ENCODE data around the gene HSPG2. TPM values are rescaled to one million over a fixed set of nuclear protein-coding genes. Genes with fewer than 3 reads are reported as not detected.

Gene HSPG2
- total RNA-seq, 1 donor from 2014 or later, result 656 TPM

DNA sequence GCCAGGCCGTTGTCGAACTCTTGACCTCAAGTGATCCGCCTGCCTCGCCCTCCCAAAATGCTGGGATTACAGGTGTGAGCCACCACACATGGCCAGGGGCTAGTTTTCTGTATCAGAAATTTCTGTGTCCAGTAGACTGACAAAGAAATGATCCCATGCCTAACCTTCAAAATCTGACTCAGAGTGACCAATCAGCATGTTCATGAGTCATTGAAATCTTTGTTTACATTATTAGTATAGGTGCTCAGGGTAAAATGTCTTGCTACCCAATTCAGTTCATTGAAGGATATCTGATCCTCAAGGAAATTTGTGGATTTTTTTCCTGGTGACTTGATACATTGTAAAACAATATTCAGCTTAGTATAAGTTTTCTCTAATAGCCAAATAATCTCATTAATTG lies 136.0 kb downstream of the HSPG2 start:
- H3K9me3 Mint-ChIP-seq (ENCODE audit: low read depth), result no peaks in the 10 kb centered on the region
- H3K36me3 Mint-ChIP-seq (ENCODE audit: insufficient read depth), result no peaks in the 10 kb centered on the region
- no peak overlapping the region for H3K27ac Mint-ChIP-seq
- H3K27me3 Mint-ChIP-seq, result no peaks in the 10 kb centered on the region
- TF ChIP-seq, protein P1, sequence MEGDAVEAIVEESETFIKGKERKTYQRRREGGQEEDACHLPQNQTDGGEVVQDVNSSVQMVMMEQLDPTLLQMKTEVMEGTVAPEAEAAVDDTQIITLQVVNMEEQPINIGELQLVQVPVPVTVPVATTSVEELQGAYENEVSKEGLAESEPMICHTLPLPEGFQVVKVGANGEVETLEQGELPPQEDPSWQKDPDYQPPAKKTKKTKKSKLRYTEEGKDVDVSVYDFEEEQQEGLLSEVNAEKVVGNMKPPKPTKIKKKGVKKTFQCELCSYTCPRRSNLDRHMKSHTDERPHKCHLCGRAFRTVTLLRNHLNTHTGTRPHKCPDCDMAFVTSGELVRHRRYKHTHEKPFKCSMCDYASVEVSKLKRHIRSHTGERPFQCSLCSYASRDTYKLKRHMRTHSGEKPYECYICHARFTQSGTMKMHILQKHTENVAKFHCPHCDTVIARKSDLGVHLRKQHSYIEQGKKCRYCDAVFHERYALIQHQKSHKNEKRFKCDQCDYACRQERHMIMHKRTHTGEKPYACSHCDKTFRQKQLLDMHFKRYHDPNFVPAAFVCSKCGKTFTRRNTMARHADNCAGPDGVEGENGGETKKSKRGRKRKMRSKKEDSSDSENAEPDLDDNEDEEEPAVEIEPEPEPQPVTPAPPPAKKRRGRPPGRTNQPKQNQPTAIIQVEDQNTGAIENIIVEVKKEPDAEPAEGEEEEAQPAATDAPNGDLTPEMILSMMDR (IDR thresholded peaks at IDR 0.05; ENCODE audit: unreplicated experiment), result no peak
- no peak for DNase-seq (ENCODE audit: low spot score, unreplicated experiment)
- H3K4me3 Mint-ChIP-seq (ENCODE audit: low read depth), result no peak overlapping the region
- H3K4me1 Mint-ChIP-seq (ENCODE audit: low read depth), result no peaks in the 10 kb centered on the region

DNA sequence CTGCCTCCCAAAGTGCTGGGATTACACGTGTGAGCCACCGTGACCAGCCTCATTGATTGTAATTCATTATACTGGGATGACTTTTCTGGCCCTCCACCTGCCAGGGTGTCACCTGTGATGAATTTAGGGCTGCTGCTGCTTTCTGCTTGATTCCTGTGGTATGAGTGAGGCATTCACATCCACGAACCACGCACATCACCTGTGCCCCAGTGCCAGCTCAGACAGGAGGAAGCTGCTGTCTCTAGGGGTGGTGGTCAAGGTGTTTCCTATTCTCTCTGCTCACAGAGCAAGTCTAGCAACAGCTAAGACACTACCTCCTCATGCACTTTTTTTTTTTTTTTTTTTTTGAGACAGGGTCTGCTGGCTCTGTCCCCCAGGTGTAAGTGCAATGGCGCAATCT lies 137.4 kb downstream of the HSPG2 start:
- peak overlapping the region; percentile 41 for H3K27ac Mint-ChIP-seq
- no peaks in the 10 kb centered on the region for H3K4me1 Mint-ChIP-seq (ENCODE audit: low read depth)
- TF ChIP-seq, protein P1 (IDR thresholded peaks at IDR 0.05; ENCODE audit: unreplicated experiment), result no peak
- H3K27me3 Mint-ChIP-seq, result no peaks in the 10 kb centered on the region
- peaks cover 5% of the 10 kb centered on the region for H3K9me3 Mint-ChIP-seq (ENCODE audit: low read depth)
- H3K4me3 Mint-ChIP-seq (ENCODE audit: low read depth), result no peak overlapping the region
- no peaks in the 10 kb centered on the region for H3K36me3 Mint-ChIP-seq (ENCODE audit: insufficient read depth)
- no peak for DNase-seq (ENCODE audit: low spot score, unreplicated experiment)

GRCh38 chr1:21795075-21795474 lies 142.0 kb downstream of the HSPG2 start:
- TF ChIP-seq, protein P1 (IDR thresholded peaks at IDR 0.05; ENCODE audit: unreplicated experiment), result no peak
- Mint-ChIP-seq H3K4me1 (ENCODE audit: low read depth) (peaks cover under 1% of the 10 kb centered on the region), H3K27me3 (no peaks in the 10 kb centered on the region), H3K27ac (no peak overlapping the region), H3K4me3 (ENCODE audit: low read depth) (no peak overlapping the region), H3K36me3 (ENCODE audit: insufficient read depth) (no peaks in the 10 kb centered on the region), H3K9me3 (ENCODE audit: low read depth) (peaks cover 6% of the 10 kb centered on the region)
- no peak for DNase-seq (ENCODE audit: low spot score, unreplicated experiment)

- Mint-ChIP-seq H3K27me3 (no peaks in the 10 kb centered on the region), H3K9me3 (ENCODE audit: low read depth) (peaks cover 6% of the 10 kb centered on the region), H3K4me3 (ENCODE audit: low read depth) (no peak overlapping the region), H3K4me1 (ENCODE audit: low read depth) (peaks cover 4% of the 10 kb centered on the region), H3K36me3 (ENCODE audit: insufficient read depth) (no peaks in the 10 kb centered on the region), H3K27ac (no peak overlapping the region)
- no peak for DNase-seq (ENCODE audit: low spot score, unreplicated experiment)
- TF ChIP-seq, protein P1 (IDR thresholded peaks at IDR 0.05; ENCODE audit: unreplicated experiment), result no peak
Observed at GRCh38 chr1:21794656-21795055, 142.5 kb downstream of the HSPG2 start.

DNA sequence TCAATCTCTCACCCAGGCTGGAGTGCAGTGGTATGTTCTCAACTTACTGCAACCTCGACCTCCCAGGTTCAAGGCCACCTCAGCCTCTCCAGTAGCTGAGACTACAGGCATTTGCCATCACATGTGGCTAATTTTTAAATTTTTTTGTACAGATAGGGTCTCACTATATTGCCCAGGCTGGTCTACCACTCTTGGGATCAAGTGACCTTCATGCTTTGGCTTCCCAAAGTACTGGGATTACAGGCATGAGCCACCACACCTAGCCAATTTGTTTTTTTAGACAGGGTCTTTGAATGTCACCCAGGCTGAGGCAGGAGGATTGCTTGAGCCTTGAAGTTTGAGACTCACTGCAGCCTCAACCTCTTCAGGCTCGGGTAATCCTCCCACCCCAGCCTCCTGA lies 144.0 kb downstream of the HSPG2 start:
- H3K4me1 Mint-ChIP-seq (ENCODE audit: low read depth), result peaks cover 6% of the 10 kb centered on the region

More for the DNA sequence above, 144.0 kb downstream of the HSPG2 start:
- H3K27me3 Mint-ChIP-seq, result no peaks in the 10 kb centered on the region
- TF ChIP-seq, protein P1 (IDR thresholded peaks at IDR 0.05; ENCODE audit: unreplicated experiment), result no peak
- H3K36me3 Mint-ChIP-seq (ENCODE audit: insufficient read depth), result no peaks in the 10 kb centered on the region
- peaks cover 6% of the 10 kb centered on the region for H3K9me3 Mint-ChIP-seq (ENCODE audit: low read depth)
- no peak overlapping the region for H3K4me3 Mint-ChIP-seq (ENCODE audit: low read depth)
- DNase-seq (ENCODE audit: low spot score, unreplicated experiment), result no peak
- no peak overlapping the region for H3K27ac Mint-ChIP-seq
